ENCODE data around the gene ACAD11. TPM values are rescaled to one million over a fixed set of nuclear protein-coding genes. Genes with fewer than 3 reads are reported as not detected.

ACAD11 gene
- total RNA-seq, 5 donors from 2014 or later (not counting 1 experiment from before 2014, with no cell fraction given) = 25.1 to 35.2 (median 32.2) TPM

- no peak overlapping the region for H3K4me3 Mint-ChIP-seq
- ATAC-seq (replicated peaks in 1 of 4) (no peak), DNase-seq (no peak)
- H3K27ac ChIP-seq (ENCODE audit: low read length) = no peak overlapping the region
- no peaks in the 10 kb centered on the region for H3K4me1 ChIP-seq (ENCODE audit: control insufficient read depth in 1 of 2, extremely low read depth in 1 of 2, insufficient read depth in 2 of 2, low read length in 2 of 2)
- H3K27ac Mint-ChIP-seq = no peak overlapping the region
- H3K27me3 ChIP-seq (replicated peaks in 1 of 2; ENCODE audit: control insufficient read depth in 2 of 2, extremely low read depth in 1 of 2, insufficient read depth in 2 of 2, low read length in 1 of 2) = no peaks in the 10 kb centered on the region
- ChIA-PET POLR2A (no interaction called here), CTCF (no interaction called here)
- H3K36me3 ChIP-seq (ENCODE audit: control insufficient read depth in 2 of 2, extremely low read depth in 1 of 2, insufficient read depth in 1 of 2, low read length in 1 of 2) = peaks cover 0 to 19% of the 10 kb centered on the region in 2 donors
- no peaks in the 10 kb centered on the region for H3K9me3 Mint-ChIP-seq
- no peaks in the 10 kb centered on the region for H3K4me1 Mint-ChIP-seq
- H3K36me3 Mint-ChIP-seq = peaks cover 46% of the 10 kb centered on the region
- H3K27me3 Mint-ChIP-seq = no peaks in the 10 kb centered on the region
- H3K4me3 ChIP-seq (ENCODE audit: control insufficient read depth in 1 of 2, extremely low read depth in 1 of 2, low read length in 1 of 2) = no peak overlapping the region
- H3K9me3 ChIP-seq = no peaks in the 10 kb centered on the region
Observed at GRCh38 chr3:132635052-132635451, 24.6 kb downstream of the ACAD11 start.

- WGBS (ENCODE audit: insufficient coverage) = no CpG with 5 or more reads among the region's 7 CpGs
- no peak for ATAC-seq (replicated peaks in 1 of 4)
- POLR2A ChIA-PET = interaction anchor here in 1 of 2 donors (0.5 kb wide), 1 partner anchor 9 kb away, joined by 12 read pairs; no protein-coding TSS in a partner anchor
Observed at GRCh38 chr3:132630612-132631011, 29.0 kb downstream of the ACAD11 start.

GRCh38 chr3:132629928-132630327 lies 29.7 kb downstream of the ACAD11 start:
- DNase-seq = no peak
- WGBS (ENCODE audit: insufficient coverage) = no CpG with 5 or more reads among the region's 1 CpG
- Mint-ChIP-seq H3K4me3 (no peak overlapping the region), H3K4me1 (no peaks in the 10 kb centered on the region), H3K27me3 (no peaks in the 10 kb centered on the region), H3K36me3 (peaks cover 49% of the 10 kb centered on the region), H3K9me3 (no peaks in the 10 kb centered on the region), H3K27ac (no peak overlapping the region)
- no peak overlapping the region for H3K4me3 ChIP-seq (ENCODE audit: control insufficient read depth in 1 of 2, extremely low read depth in 1 of 2, low read length in 1 of 2)
- H3K27ac ChIP-seq (ENCODE audit: low read length) = no peak overlapping the region
- POLR2A ChIA-PET = no interaction called here
- H3K27me3 ChIP-seq (replicated peaks in 1 of 2; ENCODE audit: control insufficient read depth in 2 of 2, extremely low read depth in 1 of 2, insufficient read depth in 2 of 2, low read length in 1 of 2) = no peaks in the 10 kb centered on the region
- CTCF ChIA-PET = no interaction called here
- H3K4me1 ChIP-seq (ENCODE audit: control insufficient read depth in 1 of 2, extremely low read depth in 1 of 2, insufficient read depth in 2 of 2, low read length in 2 of 2) = no peaks in the 10 kb centered on the region
- H3K36me3 ChIP-seq (ENCODE audit: control insufficient read depth in 2 of 2, extremely low read depth in 1 of 2, insufficient read depth in 1 of 2, low read length in 1 of 2) = peaks cover 0 to 14% of the 10 kb centered on the region in 2 donors
- no peak for ATAC-seq (replicated peaks in 1 of 4)
- H3K9me3 ChIP-seq = no peaks in the 10 kb centered on the region

More at GRCh38 chr3:132630612-132631011, 29.0 kb downstream of the ACAD11 start:
- peaks cover 0 to 15% of the 10 kb centered on the region in 2 donors for H3K36me3 ChIP-seq (ENCODE audit: control insufficient read depth in 2 of 2, extremely low read depth in 1 of 2, insufficient read depth in 1 of 2, low read length in 1 of 2)
- H3K9me3 ChIP-seq = no peaks in the 10 kb centered on the region
- Mint-ChIP-seq H3K36me3 (peaks cover 53% of the 10 kb centered on the region), H3K27ac (no peak overlapping the region), H3K4me1 (no peaks in the 10 kb centered on the region), H3K9me3 (no peaks in the 10 kb centered on the region), H3K27me3 (no peaks in the 10 kb centered on the region), H3K4me3 (no peak overlapping the region)
- H3K27me3 ChIP-seq (replicated peaks in 1 of 2; ENCODE audit: control insufficient read depth in 2 of 2, extremely low read depth in 1 of 2, insufficient read depth in 2 of 2, low read length in 1 of 2) = no peaks in the 10 kb centered on the region
- H3K4me1 ChIP-seq (ENCODE audit: control insufficient read depth in 1 of 2, extremely low read depth in 1 of 2, insufficient read depth in 2 of 2, low read length in 2 of 2) = no peaks in the 10 kb centered on the region
- no peak overlapping the region for H3K4me3 ChIP-seq (ENCODE audit: control insufficient read depth in 1 of 2, extremely low read depth in 1 of 2, low read length in 1 of 2)
- CTCF ChIA-PET = interaction anchor here (0.5 to 1.2 kb wide), 2 partner anchors 10 to 11 kb away, joined by 3 to 7 read pairs; no protein-coding TSS in a partner anchor
- no peak for DNase-seq
- no peak overlapping the region for H3K27ac ChIP-seq (ENCODE audit: low read length)

DNA sequence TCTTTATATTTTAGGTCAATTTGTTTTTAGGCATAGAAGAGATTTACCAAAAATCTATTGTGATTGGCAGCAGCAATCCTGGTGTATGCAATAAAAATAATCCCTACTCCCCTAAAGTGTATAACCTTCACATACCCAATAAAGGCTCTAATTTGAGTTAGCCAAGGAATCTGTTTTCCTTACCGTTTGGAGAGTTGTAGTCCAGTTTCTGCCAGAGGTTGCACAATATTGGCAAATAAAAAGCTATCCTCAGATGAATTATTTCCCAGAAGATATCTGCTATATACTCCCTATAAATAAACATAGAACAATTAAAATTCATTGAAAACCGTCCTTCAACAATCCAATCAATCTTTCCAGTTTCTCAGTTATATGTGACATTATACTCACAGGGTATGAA lies 31.5 kb downstream of the ACAD11 start:
- DNase-seq (no peak), ATAC-seq (replicated peaks in 1 of 4) (no peak)
- POLR2A ChIA-PET = no interaction called here
- WGBS (ENCODE audit: insufficient coverage) = no CpG with 5 or more reads among the region's 2 CpGs
- Mint-ChIP-seq H3K9me3 (no peaks in the 10 kb centered on the region), H3K27me3 (no peaks in the 10 kb centered on the region), H3K27ac (no peak overlapping the region), H3K4me3 (no peak overlapping the region), H3K36me3 (peaks cover 48% of the 10 kb centered on the region), H3K4me1 (peaks cover 0 to 3% (median 2%) of the 10 kb centered on the region in 3 donors)
- Histone ChIP-seq H3K4me3 (ENCODE audit: control insufficient read depth in 1 of 2, extremely low read depth in 1 of 2, low read length in 1 of 2) (no peak overlapping the region), H3K27me3 (replicated peaks in 1 of 2; ENCODE audit: control insufficient read depth in 2 of 2, extremely low read depth in 1 of 2, insufficient read depth in 2 of 2, low read length in 1 of 2) (no peaks in the 10 kb centered on the region), H3K27ac (ENCODE audit: low read length) (no peak overlapping the region), H3K9me3 (no peaks in the 10 kb centered on the region), H3K36me3 (ENCODE audit: control insufficient read depth in 2 of 2, extremely low read depth in 1 of 2, insufficient read depth in 1 of 2, low read length in 1 of 2) (peaks cover 0 to 14% of the 10 kb centered on the region in 2 donors), H3K4me1 (ENCODE audit: control insufficient read depth in 1 of 2, extremely low read depth in 1 of 2, insufficient read depth in 2 of 2, low read length in 2 of 2) (no peaks in the 10 kb centered on the region)
- CTCF ChIA-PET = no interaction called here

DNA sequence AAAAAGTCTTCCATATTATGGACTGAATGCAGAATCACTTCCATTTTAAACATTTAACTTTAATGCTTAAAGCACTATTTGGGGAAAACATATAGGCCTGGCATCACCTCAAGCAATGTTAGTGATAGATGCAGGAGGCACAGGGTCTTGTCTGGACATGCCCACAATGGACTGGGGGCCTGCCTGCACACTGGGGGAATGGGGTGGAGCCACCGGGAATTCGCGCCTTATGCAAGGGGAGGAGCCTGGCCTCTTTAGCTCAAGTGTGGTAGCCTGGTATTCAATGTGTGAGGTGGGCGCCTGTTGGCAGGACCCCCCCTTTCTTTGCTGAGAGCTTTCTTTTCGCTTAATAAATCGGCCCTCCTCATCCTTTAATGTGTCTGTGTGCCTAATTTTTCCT lies 32.7 kb downstream of the ACAD11 start:
- peaks cover 44% of the 10 kb centered on the region for H3K36me3 Mint-ChIP-seq
- peaks cover 0 to 9% (median 4%) of the 10 kb centered on the region in 3 donors for H3K4me1 Mint-ChIP-seq
- Histone ChIP-seq H3K27ac (ENCODE audit: low read length) (no peak overlapping the region), H3K4me1 (ENCODE audit: control insufficient read depth in 1 of 2, extremely low read depth in 1 of 2, insufficient read depth in 2 of 2, low read length in 2 of 2) (peaks cover 0 to 3% of the 10 kb centered on the region in 2 experiments), H3K36me3 (ENCODE audit: control insufficient read depth in 2 of 2, extremely low read depth in 1 of 2, insufficient read depth in 1 of 2, low read length in 1 of 2) (peaks cover 0 to 14% of the 10 kb centered on the region in 2 donors), H3K27me3 (replicated peaks in 1 of 2; ENCODE audit: control insufficient read depth in 2 of 2, extremely low read depth in 1 of 2, insufficient read depth in 2 of 2, low read length in 1 of 2) (no peaks in the 10 kb centered on the region), H3K9me3 (no peaks in the 10 kb centered on the region), H3K4me3 (ENCODE audit: control insufficient read depth in 1 of 2, extremely low read depth in 1 of 2, low read length in 1 of 2) (no peak overlapping the region)
- POLR2A ChIA-PET = interaction anchor here in 1 of 2 donors (0.6 kb wide), 1 partner anchor 107 kb away, joined by 3 read pairs; no protein-coding TSS in a partner anchor
- H3K9me3 Mint-ChIP-seq = no peaks in the 10 kb centered on the region
- 95% methylated on average over 6 of the region's 6 CpGs for WGBS (ENCODE audit: insufficient coverage)
- no peak for DNase-seq
- no peak for ATAC-seq (replicated peaks in 1 of 4)
- no peaks in the 10 kb centered on the region for H3K27me3 Mint-ChIP-seq
- H3K27ac Mint-ChIP-seq = no peak overlapping the region
- CTCF ChIA-PET = no interaction called here
- no peak overlapping the region for H3K4me3 Mint-ChIP-seq

DNA sequence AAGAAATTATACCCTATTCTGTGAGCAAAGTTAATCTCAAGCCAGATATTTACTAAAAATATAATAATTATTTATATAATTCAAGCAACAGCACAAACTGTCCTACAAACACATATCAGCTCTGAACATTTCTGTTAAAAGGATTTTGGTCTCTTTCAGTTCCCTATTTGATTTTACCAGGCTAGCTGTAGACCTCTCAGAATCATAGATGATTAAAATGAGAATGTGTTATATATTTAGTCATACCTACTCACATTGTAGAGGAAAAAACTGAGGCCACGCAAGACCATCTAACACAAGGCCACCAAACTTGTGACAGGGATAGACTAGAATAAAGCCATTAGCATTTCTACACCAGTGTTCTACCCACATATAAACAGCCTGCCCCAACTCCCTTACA lies 34.0 kb downstream of the ACAD11 start:
- no peak overlapping the region for H3K27ac Mint-ChIP-seq
- no peak for ATAC-seq (replicated peaks in 1 of 4)
- POLR2A ChIA-PET = interaction anchor here (0.6 kb wide), 2 partner anchors 157 to 177 kb away, joined by 3 read pairs; no protein-coding TSS in a partner anchor

More for the DNA sequence above, 34.0 kb downstream of the ACAD11 start:
- Histone ChIP-seq H3K36me3 (ENCODE audit: control insufficient read depth in 2 of 2, extremely low read depth in 1 of 2, insufficient read depth in 1 of 2, low read length in 1 of 2) (peaks cover 0 to 18% of the 10 kb centered on the region in 2 donors), H3K27ac (ENCODE audit: low read length) (no peak overlapping the region), H3K27me3 (replicated peaks in 1 of 2; ENCODE audit: control insufficient read depth in 2 of 2, extremely low read depth in 1 of 2, insufficient read depth in 2 of 2, low read length in 1 of 2) (no peaks in the 10 kb centered on the region), H3K9me3 (no peaks in the 10 kb centered on the region), H3K4me1 (ENCODE audit: control insufficient read depth in 1 of 2, extremely low read depth in 1 of 2, insufficient read depth in 2 of 2, low read length in 2 of 2) (peaks cover 0 to 3% of the 10 kb centered on the region in 2 experiments), H3K4me3 (ENCODE audit: control insufficient read depth in 1 of 2, extremely low read depth in 1 of 2, low read length in 1 of 2) (no peak overlapping the region)
- H3K27me3 Mint-ChIP-seq = no peaks in the 10 kb centered on the region
- peaks cover 54% of the 10 kb centered on the region for H3K36me3 Mint-ChIP-seq
- no peak for DNase-seq
- peaks cover 0 to 11% (median 4%) of the 10 kb centered on the region in 3 donors for H3K4me1 Mint-ChIP-seq
- no peak overlapping the region for H3K4me3 Mint-ChIP-seq
- no CpG with 5 or more reads among the region's 1 CpG for WGBS (ENCODE audit: insufficient coverage)
- CTCF ChIA-PET = interaction anchor here (0.9 to 1.3 kb wide), 3 partner anchors 14 to 17 kb away, joined by 3 to 5 read pairs (median 4); no protein-coding TSS in a partner anchor
- no peaks in the 10 kb centered on the region for H3K9me3 Mint-ChIP-seq

All from T-cell (primary cell).